ENCODE results near the gene ULK4.
"Not testable (repeated sequence)": the region's sequence is repeated elsewhere in the genome, so short reads cannot be mapped to it uniquely, and the experiment has no call there.

Gene ULK4

DNA sequence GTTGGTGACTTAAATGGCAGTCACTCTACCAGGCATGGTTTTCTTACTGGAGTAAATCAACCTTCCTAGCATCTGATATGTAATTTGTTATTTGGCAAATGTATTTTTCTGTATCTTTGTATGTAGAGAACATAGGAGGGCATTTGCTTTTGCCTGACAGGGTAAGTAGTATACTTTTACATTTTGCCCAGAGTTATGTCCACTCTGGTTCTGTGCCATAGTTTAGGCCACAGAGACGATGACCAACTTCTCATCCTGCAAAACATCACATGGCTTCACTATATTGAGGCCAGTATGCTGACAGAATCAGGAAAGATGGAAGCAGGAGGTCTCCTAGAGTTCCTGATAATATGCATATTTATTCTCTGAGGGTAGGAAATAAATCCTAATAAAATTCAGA is 23.1 kb upstream of the ULK4 start:
- no peak for DNase-seq (ENCODE audit: low read depth in 1 of 2, low spot score in 1 of 2)
- TF ChIP-seq, protein P1, sequence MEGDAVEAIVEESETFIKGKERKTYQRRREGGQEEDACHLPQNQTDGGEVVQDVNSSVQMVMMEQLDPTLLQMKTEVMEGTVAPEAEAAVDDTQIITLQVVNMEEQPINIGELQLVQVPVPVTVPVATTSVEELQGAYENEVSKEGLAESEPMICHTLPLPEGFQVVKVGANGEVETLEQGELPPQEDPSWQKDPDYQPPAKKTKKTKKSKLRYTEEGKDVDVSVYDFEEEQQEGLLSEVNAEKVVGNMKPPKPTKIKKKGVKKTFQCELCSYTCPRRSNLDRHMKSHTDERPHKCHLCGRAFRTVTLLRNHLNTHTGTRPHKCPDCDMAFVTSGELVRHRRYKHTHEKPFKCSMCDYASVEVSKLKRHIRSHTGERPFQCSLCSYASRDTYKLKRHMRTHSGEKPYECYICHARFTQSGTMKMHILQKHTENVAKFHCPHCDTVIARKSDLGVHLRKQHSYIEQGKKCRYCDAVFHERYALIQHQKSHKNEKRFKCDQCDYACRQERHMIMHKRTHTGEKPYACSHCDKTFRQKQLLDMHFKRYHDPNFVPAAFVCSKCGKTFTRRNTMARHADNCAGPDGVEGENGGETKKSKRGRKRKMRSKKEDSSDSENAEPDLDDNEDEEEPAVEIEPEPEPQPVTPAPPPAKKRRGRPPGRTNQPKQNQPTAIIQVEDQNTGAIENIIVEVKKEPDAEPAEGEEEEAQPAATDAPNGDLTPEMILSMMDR (IDR thresholded peaks at IDR 0.05; ENCODE audit: insufficient read depth, low read length) = no peak
- TF ChIP-seq POLR2AphosphoS5 (IDR thresholded peaks at IDR 0.05; ENCODE audit: low read depth) (no peak), SPI1 (IDR thresholded peaks at IDR 0.05; ENCODE audit: borderline replicate concordance, low read depth) (no peak), GABPA (IDR thresholded peaks at IDR 0.05; ENCODE audit: low read depth) (no peak)
- TF ChIP-seq, protein P2, sequence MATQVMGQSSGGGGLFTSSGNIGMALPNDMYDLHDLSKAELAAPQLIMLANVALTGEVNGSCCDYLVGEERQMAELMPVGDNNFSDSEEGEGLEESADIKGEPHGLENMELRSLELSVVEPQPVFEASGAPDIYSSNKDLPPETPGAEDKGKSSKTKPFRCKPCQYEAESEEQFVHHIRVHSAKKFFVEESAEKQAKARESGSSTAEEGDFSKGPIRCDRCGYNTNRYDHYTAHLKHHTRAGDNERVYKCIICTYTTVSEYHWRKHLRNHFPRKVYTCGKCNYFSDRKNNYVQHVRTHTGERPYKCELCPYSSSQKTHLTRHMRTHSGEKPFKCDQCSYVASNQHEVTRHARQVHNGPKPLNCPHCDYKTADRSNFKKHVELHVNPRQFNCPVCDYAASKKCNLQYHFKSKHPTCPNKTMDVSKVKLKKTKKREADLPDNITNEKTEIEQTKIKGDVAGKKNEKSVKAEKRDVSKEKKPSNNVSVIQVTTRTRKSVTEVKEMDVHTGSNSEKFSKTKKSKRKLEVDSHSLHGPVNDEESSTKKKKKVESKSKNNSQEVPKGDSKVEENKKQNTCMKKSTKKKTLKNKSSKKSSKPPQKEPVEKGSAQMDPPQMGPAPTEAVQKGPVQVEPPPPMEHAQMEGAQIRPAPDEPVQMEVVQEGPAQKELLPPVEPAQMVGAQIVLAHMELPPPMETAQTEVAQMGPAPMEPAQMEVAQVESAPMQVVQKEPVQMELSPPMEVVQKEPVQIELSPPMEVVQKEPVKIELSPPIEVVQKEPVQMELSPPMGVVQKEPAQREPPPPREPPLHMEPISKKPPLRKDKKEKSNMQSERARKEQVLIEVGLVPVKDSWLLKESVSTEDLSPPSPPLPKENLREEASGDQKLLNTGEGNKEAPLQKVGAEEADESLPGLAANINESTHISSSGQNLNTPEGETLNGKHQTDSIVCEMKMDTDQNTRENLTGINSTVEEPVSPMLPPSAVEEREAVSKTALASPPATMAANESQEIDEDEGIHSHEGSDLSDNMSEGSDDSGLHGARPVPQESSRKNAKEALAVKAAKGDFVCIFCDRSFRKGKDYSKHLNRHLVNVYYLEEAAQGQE (IDR thresholded peaks at IDR 0.05; ENCODE audit: insufficient replicate concordance, low read depth) = no peak
- Histone ChIP-seq H3K4me3 (replicated peaks; ENCODE audit: insufficient read depth, low read length) (no peak overlapping the region), H3K27me3 (ENCODE audit: insufficient read depth, poor library complexity, severe bottlenecking) (no peaks in the 10 kb centered on the region), H3K27ac (replicated peaks) (no peak overlapping the region)

DNA sequence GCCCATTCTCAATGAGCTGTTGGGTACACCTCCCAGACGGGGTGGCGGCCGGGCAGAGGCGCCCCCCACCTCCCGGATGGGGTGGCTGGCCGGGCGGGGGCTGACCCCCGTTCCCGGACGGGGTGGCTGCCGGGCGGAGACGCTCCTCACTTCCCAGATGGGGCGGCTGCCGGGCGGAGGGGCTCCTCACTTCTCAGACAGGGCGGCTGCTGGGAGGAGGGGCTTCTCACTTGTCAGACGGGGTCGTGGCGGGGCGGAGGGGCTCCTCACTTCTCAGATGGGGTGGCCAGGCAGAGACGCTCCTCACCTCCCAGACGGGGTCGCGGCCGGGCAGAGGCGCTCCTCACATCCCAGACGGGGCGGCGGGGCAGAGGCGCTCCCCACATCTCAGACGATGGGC is 21.2 kb upstream of the ULK4 start:
- H3K27me3 ChIP-seq (ENCODE audit: insufficient read depth, poor library complexity, severe bottlenecking); DNase-seq (ENCODE audit: low read depth in 1 of 2, low spot score in 1 of 2); H3K27ac ChIP-seq (replicated peaks); H3K4me3 ChIP-seq (replicated peaks; ENCODE audit: insufficient read depth, low read length): not testable (repeated sequence)

DNA sequence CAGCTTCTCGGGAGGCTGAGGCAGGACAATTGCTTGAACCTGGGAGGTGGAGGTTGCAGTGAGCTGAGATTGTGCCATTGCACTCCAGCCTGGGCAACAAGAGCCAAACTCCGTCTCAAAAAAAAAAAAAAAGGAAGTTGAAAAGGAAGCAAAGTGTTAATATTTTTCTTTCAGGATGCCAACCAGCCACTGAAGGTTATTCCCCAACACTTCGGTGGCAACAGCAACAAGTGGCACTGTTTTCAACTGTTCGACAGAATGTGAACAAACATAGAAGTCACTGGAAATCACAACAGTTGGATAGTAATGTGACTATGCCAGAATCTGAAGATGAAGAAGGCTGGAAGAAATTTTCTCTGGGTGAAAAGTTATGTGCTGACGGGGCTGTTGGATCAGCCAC is 15.5 kb upstream of the ULK4 start:
- not testable (repeated sequence) for H3K4me3 ChIP-seq (replicated peaks; ENCODE audit: insufficient read depth, low read length); H3K27ac ChIP-seq (replicated peaks); DNase-seq (ENCODE audit: low read depth in 1 of 2, low spot score in 1 of 2); H3K27me3 ChIP-seq (ENCODE audit: insufficient read depth, poor library complexity, severe bottlenecking)

DNA sequence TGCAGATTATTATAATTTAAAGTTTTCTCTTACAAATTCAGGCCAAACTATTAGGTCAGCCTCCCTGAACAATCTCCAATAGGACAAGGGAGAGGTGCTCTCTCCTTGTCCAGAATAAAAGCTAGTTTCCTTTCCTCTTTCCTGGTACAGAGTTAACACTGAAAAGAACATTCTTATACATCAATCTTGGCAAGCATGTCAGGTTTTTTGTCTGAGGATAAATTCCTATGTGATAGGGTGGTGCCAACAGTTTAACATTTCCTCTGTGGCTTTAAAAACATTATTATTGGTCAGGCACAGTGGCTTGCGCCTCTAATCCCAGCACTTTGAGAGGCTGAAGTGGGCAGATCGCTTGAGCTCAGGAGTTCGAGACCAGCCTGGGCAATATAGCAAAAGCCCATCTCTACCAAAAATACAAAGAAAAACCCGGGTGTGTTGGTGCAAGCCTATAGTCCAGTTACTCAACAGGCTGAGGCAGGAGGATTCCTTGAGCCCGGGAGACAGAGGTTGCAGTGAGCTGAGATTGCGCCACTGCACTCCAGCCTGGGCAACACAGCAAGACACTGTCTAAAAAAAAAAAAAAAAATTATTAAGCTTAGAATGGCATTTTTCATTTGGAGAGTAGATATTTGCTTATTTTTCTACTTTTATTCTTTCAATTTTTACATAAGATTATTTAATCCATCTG is 13.7 kb upstream of the ULK4 start:
- TF ChIP-seq POLR2AphosphoS5 (IDR thresholded peaks at IDR 0.05; ENCODE audit: low read depth) = no peak
- TF ChIP-seq, protein P2 (IDR thresholded peaks at IDR 0.05; ENCODE audit: insufficient replicate concordance, low read depth) = no peak
- TF ChIP-seq, protein P1 (IDR thresholded peaks at IDR 0.05; ENCODE audit: insufficient read depth, low read length) = no peak
- TF ChIP-seq GABPA (IDR thresholded peaks at IDR 0.05; ENCODE audit: low read depth) = no peak
- TF ChIP-seq SPI1 (IDR thresholded peaks at IDR 0.05; ENCODE audit: borderline replicate concordance, low read depth) = no peak
- DNase-seq (ENCODE audit: low read depth in 1 of 2, low spot score in 1 of 2) = no peak
- Histone ChIP-seq H3K4me3 (replicated peaks; ENCODE audit: insufficient read depth, low read length) (no peak overlapping the region), H3K27ac (replicated peaks) (no peak overlapping the region), H3K27me3 (ENCODE audit: insufficient read depth, poor library complexity, severe bottlenecking) (no peaks in the 10 kb centered on the region)

DNA sequence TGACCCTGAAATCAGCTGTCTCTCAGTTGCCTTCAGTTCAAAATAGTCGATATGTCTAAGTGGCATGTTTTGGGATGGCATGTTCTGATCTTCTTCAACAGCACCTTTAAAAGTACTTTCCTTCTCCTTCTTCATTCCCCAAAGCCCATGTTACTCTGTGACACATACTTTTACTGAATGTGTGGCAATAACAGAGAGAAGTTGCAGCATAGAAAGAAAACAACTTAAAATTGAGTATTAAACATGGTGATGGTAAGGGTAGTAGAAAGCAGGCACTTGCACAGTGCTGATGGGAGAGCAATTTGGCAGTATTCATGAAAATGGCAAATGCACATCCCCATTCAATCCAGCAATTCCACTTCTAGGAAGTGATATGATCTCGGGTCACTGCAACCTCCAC is 12.3 kb upstream of the ULK4 start:
- DNase-seq (ENCODE audit: low read depth in 1 of 2, low spot score in 1 of 2) = peak in 1 of 2 experiments; percentile 18
- TF ChIP-seq, protein P1 (IDR thresholded peaks at IDR 0.05; ENCODE audit: insufficient read depth, low read length) = no peak
- TF ChIP-seq SPI1 (IDR thresholded peaks at IDR 0.05; ENCODE audit: borderline replicate concordance, low read depth) = no peak
- TF ChIP-seq, protein P2 (IDR thresholded peaks at IDR 0.05; ENCODE audit: insufficient replicate concordance, low read depth) = no peak
- no peak for TF ChIP-seq POLR2AphosphoS5 (IDR thresholded peaks at IDR 0.05; ENCODE audit: low read depth)
- no peak for TF ChIP-seq GABPA (IDR thresholded peaks at IDR 0.05; ENCODE audit: low read depth)
- no peak overlapping the region for H3K27ac ChIP-seq (replicated peaks)
- H3K4me3 ChIP-seq (replicated peaks; ENCODE audit: insufficient read depth, low read length) = no peak overlapping the region
- H3K27me3 ChIP-seq (ENCODE audit: insufficient read depth, poor library complexity, severe bottlenecking) = no peaks in the 10 kb centered on the region
